GM18907 (cell line): ENCODE measurements around the gene VWA3B.
"Not testable (repeated sequence)": the region's sequence is repeated elsewhere in the genome, so short reads cannot be mapped to it uniquely, and the experiment has no call there.

ENCODE experiments used
- ATAC-seq: cut with Tn5 transposase; IDR thresholded peaks from one replicate; pipeline ENCODE4 v1.9.1; 2021; ENCODE audit warnings: mild to moderate bottlenecking, moderate library complexity; ENCODE audit not compliant: unreplicated experiment

Gene VWA3B

GRCh38 chr2:98242003-98242402 is 155.0 kb downstream of the VWA3B start:
- no peak for ATAC-seq

GRCh38 chr2:98245491-98245890 is 158.5 kb downstream of the VWA3B start:
- ATAC-seq = no peak

GRCh38 chr2:98247383-98247782 is 160.4 kb downstream of the VWA3B start:
- no peak for ATAC-seq

GRCh38 chr2:98252038-98252773 is 165.2 kb downstream of the VWA3B start:
- no peak for ATAC-seq

- no peak for ATAC-seq
These were observed 166.6 kb downstream of the VWA3B start for GRCh38 chr2:98253461-98254070.

GRCh38 chr2:98254504-98255059 is 167.6 kb downstream of the VWA3B start:
- no peak for ATAC-seq

GRCh38 chr2:98258906-98259305 is 171.9 kb downstream of the VWA3B start:
- no peak for ATAC-seq

GRCh38 chr2:98263362-98263761 is 176.4 kb downstream of the VWA3B start:
- ATAC-seq = no peak

GRCh38 chr2:98268225-98268624 is 181.3 kb downstream of the VWA3B start:
- ATAC-seq = not testable (repeated sequence)

GRCh38 chr2:98269274-98269673 is 182.3 kb downstream of the VWA3B start:
- ATAC-seq = no peak

GRCh38 chr2:98269830-98270229 is 182.9 kb downstream of the VWA3B start:
- ATAC-seq = no peak

- ATAC-seq = no peak
These were observed 190.3 kb downstream of the VWA3B start for GRCh38 chr2:98277162-98277859.

- no peak for ATAC-seq
These were observed 191.1 kb downstream of the VWA3B start for GRCh38 chr2:98278074-98278473.

- ATAC-seq = no peak
These were observed 193.6 kb downstream of the VWA3B start for GRCh38 chr2:98280376-98281102.

GRCh38 chr2:98281607-98282006 is 194.6 kb downstream of the VWA3B start:
- ATAC-seq = no peak

GRCh38 chr2:98282109-98282508 is 195.1 kb downstream of the VWA3B start:
- no peak for ATAC-seq

- no peak for ATAC-seq
These were observed 206.1 kb downstream of the VWA3B start for GRCh38 chr2:98293030-98293429.

- no peak for ATAC-seq
These were observed 207.1 kb downstream of the VWA3B start for GRCh38 chr2:98293931-98294687.

GRCh38 chr2:98294711-98295110 is 207.7 kb downstream of the VWA3B start:
- ATAC-seq = no peak

GRCh38 chr2:98295275-98295674 is 208.3 kb downstream of the VWA3B start:
- no peak for ATAC-seq
